ENCODE measurements around the gene UBASH3A.

Gene UBASH3A

DNA sequence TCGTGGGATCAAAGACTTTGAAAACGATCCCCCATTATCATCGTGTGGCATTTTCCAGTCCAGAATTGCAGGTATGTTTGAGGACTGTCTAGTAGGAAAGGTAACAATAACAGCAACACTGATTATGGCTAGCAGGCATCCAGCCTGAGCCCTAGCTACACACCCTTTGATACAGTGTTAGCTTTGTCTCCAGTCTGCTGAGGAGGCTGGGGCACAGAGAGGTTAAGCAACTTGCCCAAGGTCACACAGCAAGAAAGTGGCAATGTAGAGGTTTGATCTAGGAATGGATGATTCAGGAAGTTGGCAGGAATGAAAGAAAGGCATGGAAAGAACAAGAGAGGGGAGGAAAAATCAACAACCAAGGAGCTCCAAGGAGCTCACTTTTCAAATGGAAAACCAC lies 31.2 kb downstream of the UBASH3A start:
- Histone ChIP-seq H2BK120ac (ENCODE audit: insufficient read depth, low read length, poor library complexity) (no peak overlapping the region), H2BK12ac (ENCODE audit: low read length) (no peak overlapping the region), H3K18ac (ENCODE audit: low read length) (no peak overlapping the region), H3K79me1 (ENCODE audit: low read length) (no peaks in the 10 kb centered on the region), H3K4ac (ENCODE audit: low read depth, low read length) (no peak overlapping the region), H3K4me2 (ENCODE audit: low read length) (no peak overlapping the region), H3K4me3 (ENCODE audit: low read depth, low read length) (no peak overlapping the region), H3K9me3 (ENCODE audit: insufficient read depth, low read depth, low read length) (peaks cover 6% of the 10 kb centered on the region), H2BK5ac (ENCODE audit: low read depth, low read length, poor library complexity) (no peak overlapping the region), H2AFZ (ENCODE audit: insufficient read depth, low read length, poor library complexity) (no peak overlapping the region), H3K36me3 (ENCODE audit: control insufficient read depth in 1 of 2, insufficient read depth in 2 of 2, low read length in 2 of 2) (no peaks in the 10 kb centered on the region), H4K91ac (ENCODE audit: low read depth, low read length) (no peak overlapping the region), H3K27me3 (ENCODE audit: insufficient read depth, low read length) (no peaks in the 10 kb centered on the region), H3K14ac (ENCODE audit: low read length) (no peak overlapping the region), H3K79me2 (ENCODE audit: control insufficient read depth, insufficient read depth, low read length, poor library complexity) (no peaks in the 10 kb centered on the region), H3K23ac (ENCODE audit: low read length) (no peak overlapping the region), H4K12ac (ENCODE audit: low read depth, low read length) (no peak overlapping the region), H3K27ac (ENCODE audit: low read depth, low read length) (no peak overlapping the region), H3K9ac (ENCODE audit: low read length) (no peak overlapping the region), H3K4me1 (ENCODE audit: control insufficient read depth in 1 of 2, insufficient read depth in 2 of 2, low read length in 2 of 2) (no peaks in the 10 kb centered on the region), H4K8ac (ENCODE audit: low read depth, low read length) (no peak overlapping the region), H2AK5ac (ENCODE audit: low read length) (no peak overlapping the region)
- WGBS (ENCODE audit: extremely low coverage, insufficient coverage, insufficient read length): no CpG with 5 or more reads among the region's 3 CpGs
- DNase-seq: no peak

DNA sequence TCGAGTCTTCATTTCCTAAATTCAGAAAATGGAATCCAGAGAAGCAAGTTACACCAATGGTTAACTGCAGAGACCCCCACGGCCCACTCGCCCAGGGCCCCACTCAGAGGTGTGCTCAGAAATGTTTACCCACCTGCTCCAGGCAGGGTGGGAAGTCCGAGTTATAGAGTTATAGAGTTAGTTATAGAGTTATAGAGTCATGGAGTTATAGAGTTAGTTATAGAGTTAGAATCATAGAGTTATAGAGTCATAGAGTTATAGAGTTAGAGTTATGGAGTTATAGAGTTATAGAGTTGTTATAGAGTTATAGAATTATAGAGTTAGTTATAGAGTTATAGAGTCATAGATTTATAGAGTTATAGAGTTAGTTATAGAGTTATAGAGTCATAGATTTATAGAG lies 31.7 kb downstream of the UBASH3A start:
- Histone ChIP-seq H3K79me2 (ENCODE audit: control insufficient read depth, insufficient read depth, low read length, poor library complexity) (no peaks in the 10 kb centered on the region), H3K4me1 (ENCODE audit: control insufficient read depth in 1 of 2, insufficient read depth in 2 of 2, low read length in 2 of 2) (no peaks in the 10 kb centered on the region), H3K4me2 (ENCODE audit: low read length) (no peak overlapping the region), H3K9me3 (ENCODE audit: insufficient read depth, low read depth, low read length) (peaks cover 6% of the 10 kb centered on the region), H3K27me3 (ENCODE audit: insufficient read depth, low read length) (no peaks in the 10 kb centered on the region), H3K27ac (ENCODE audit: low read depth, low read length) (no peak overlapping the region), H2AK5ac (ENCODE audit: low read length) (no peak overlapping the region), H3K9ac (ENCODE audit: low read length) (no peak overlapping the region), H2BK120ac (ENCODE audit: insufficient read depth, low read length, poor library complexity) (no peak overlapping the region), H4K91ac (ENCODE audit: low read depth, low read length) (no peak overlapping the region), H3K23ac (ENCODE audit: low read length) (no peak overlapping the region), H4K8ac (ENCODE audit: low read depth, low read length) (no peak overlapping the region), H3K14ac (ENCODE audit: low read length) (no peak overlapping the region), H2BK12ac (ENCODE audit: low read length) (no peak overlapping the region), H3K4me3 (ENCODE audit: low read depth, low read length) (no peak overlapping the region), H3K36me3 (ENCODE audit: control insufficient read depth in 1 of 2, insufficient read depth in 2 of 2, low read length in 2 of 2) (no peaks in the 10 kb centered on the region), H2AFZ (ENCODE audit: insufficient read depth, low read length, poor library complexity) (no peak overlapping the region), H3K79me1 (ENCODE audit: low read length) (no peaks in the 10 kb centered on the region), H3K4ac (ENCODE audit: low read depth, low read length) (no peak overlapping the region), H2BK5ac (ENCODE audit: low read depth, low read length, poor library complexity) (no peak overlapping the region), H4K12ac (ENCODE audit: low read depth, low read length) (no peak overlapping the region), H3K18ac (ENCODE audit: low read length) (no peak overlapping the region)
- no CpG with 5 or more reads among the region's 4 CpGs for WGBS (ENCODE audit: extremely low coverage, insufficient coverage, insufficient read length)
- DNase-seq: no peak

- Histone ChIP-seq H3K79me2 (ENCODE audit: control insufficient read depth, insufficient read depth, low read length, poor library complexity) (no peaks in the 10 kb centered on the region), H3K79me1 (ENCODE audit: low read length) (no peaks in the 10 kb centered on the region), H3K4me1 (ENCODE audit: control insufficient read depth in 1 of 2, insufficient read depth in 2 of 2, low read length in 2 of 2) (no peaks in the 10 kb centered on the region), H3K4me2 (ENCODE audit: low read length) (no peak overlapping the region), H3K9me3 (ENCODE audit: insufficient read depth, low read depth, low read length) (peaks cover 6% of the 10 kb centered on the region), H3K27ac (ENCODE audit: low read depth, low read length) (no peak overlapping the region), H4K8ac (ENCODE audit: low read depth, low read length) (no peak overlapping the region), H3K36me3 (ENCODE audit: control insufficient read depth in 1 of 2, insufficient read depth in 2 of 2, low read length in 2 of 2) (no peaks in the 10 kb centered on the region), H2BK120ac (ENCODE audit: insufficient read depth, low read length, poor library complexity) (no peak overlapping the region), H2AK5ac (ENCODE audit: low read length) (no peak overlapping the region), H4K91ac (ENCODE audit: low read depth, low read length) (no peak overlapping the region), H3K9ac (ENCODE audit: low read length) (no peak overlapping the region), H3K4me3 (ENCODE audit: low read depth, low read length) (no peak overlapping the region), H3K27me3 (ENCODE audit: insufficient read depth, low read length) (no peaks in the 10 kb centered on the region), H3K14ac (ENCODE audit: low read length) (no peak overlapping the region), H4K12ac (ENCODE audit: low read depth, low read length) (no peak overlapping the region), H3K23ac (ENCODE audit: low read length) (no peak overlapping the region), H2BK5ac (ENCODE audit: low read depth, low read length, poor library complexity) (no peak overlapping the region), H2BK12ac (ENCODE audit: low read length) (no peak overlapping the region), H3K18ac (ENCODE audit: low read length) (no peak overlapping the region), H3K4ac (ENCODE audit: low read depth, low read length) (no peak overlapping the region), H2AFZ (ENCODE audit: insufficient read depth, low read length, poor library complexity) (no peak overlapping the region)
- no peak for DNase-seq
Measured at GRCh38 chr21:42435833-42436232, 32.1 kb downstream of the UBASH3A start.

GRCh38 chr21:42436914-42437313 lies 33.2 kb downstream of the UBASH3A start:
- Histone ChIP-seq H4K8ac (ENCODE audit: low read depth, low read length) (no peak overlapping the region), H3K79me1 (ENCODE audit: low read length) (no peaks in the 10 kb centered on the region), H4K91ac (ENCODE audit: low read depth, low read length) (no peak overlapping the region), H3K4me1 (ENCODE audit: control insufficient read depth in 1 of 2, insufficient read depth in 2 of 2, low read length in 2 of 2) (no peaks in the 10 kb centered on the region), H2AFZ (ENCODE audit: insufficient read depth, low read length, poor library complexity) (no peak overlapping the region), H3K9ac (ENCODE audit: low read length) (no peak overlapping the region), H3K18ac (ENCODE audit: low read length) (no peak overlapping the region), H4K12ac (ENCODE audit: low read depth, low read length) (no peak overlapping the region), H3K4me2 (ENCODE audit: low read length) (no peak overlapping the region), H2BK120ac (ENCODE audit: insufficient read depth, low read length, poor library complexity) (no peak overlapping the region), H3K4ac (ENCODE audit: low read depth, low read length) (no peak overlapping the region), H3K14ac (ENCODE audit: low read length) (no peak overlapping the region), H3K9me3 (ENCODE audit: insufficient read depth, low read depth, low read length) (peaks cover 6% of the 10 kb centered on the region), H3K79me2 (ENCODE audit: control insufficient read depth, insufficient read depth, low read length, poor library complexity) (no peaks in the 10 kb centered on the region), H2BK12ac (ENCODE audit: low read length) (no peak overlapping the region), H3K23ac (ENCODE audit: low read length) (no peak overlapping the region), H3K36me3 (ENCODE audit: control insufficient read depth in 1 of 2, insufficient read depth in 2 of 2, low read length in 2 of 2) (no peaks in the 10 kb centered on the region), H2BK5ac (ENCODE audit: low read depth, low read length, poor library complexity) (no peak overlapping the region), H3K27me3 (ENCODE audit: insufficient read depth, low read length) (no peaks in the 10 kb centered on the region), H2AK5ac (ENCODE audit: low read length) (no peak overlapping the region), H3K4me3 (ENCODE audit: low read depth, low read length) (no peak overlapping the region), H3K27ac (ENCODE audit: low read depth, low read length) (no peak overlapping the region)
- DNase-seq: no peak

DNA sequence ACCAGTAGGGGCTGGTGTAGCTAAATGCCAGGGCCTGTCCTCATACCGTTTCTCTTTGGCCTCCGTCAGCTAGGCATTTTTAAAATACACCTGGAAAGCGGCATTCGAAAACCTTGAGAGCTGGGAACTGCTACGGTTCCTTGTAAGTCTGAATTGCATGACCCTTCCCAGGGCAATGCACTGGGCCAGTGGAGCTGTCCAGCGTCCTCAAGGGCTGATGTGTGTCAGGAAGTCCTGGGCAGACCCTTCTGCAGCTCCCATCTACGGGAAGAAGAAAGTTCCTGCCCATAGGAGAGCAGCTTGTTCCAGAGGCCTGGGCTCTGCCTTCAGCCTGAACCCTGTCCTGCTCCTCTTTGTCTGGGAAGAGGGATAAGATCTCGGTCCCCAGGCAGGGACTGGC lies 34.1 kb downstream of the UBASH3A start:
- Histone ChIP-seq H4K91ac (ENCODE audit: low read depth, low read length) (no peak overlapping the region), H2BK120ac (ENCODE audit: insufficient read depth, low read length, poor library complexity) (no peak overlapping the region), H3K18ac (ENCODE audit: low read length) (no peak overlapping the region), H3K4me2 (ENCODE audit: low read length) (no peak overlapping the region), H3K23ac (ENCODE audit: low read length) (no peak overlapping the region), H2AFZ (ENCODE audit: insufficient read depth, low read length, poor library complexity) (no peak overlapping the region), H3K14ac (ENCODE audit: low read length) (no peak overlapping the region), H3K79me1 (ENCODE audit: low read length) (no peaks in the 10 kb centered on the region), H2BK5ac (ENCODE audit: low read depth, low read length, poor library complexity) (no peak overlapping the region), H3K4me1 (ENCODE audit: control insufficient read depth in 1 of 2, insufficient read depth in 2 of 2, low read length in 2 of 2) (no peaks in the 10 kb centered on the region), H4K8ac (ENCODE audit: low read depth, low read length) (no peak overlapping the region), H2AK5ac (ENCODE audit: low read length) (no peak overlapping the region), H3K79me2 (ENCODE audit: control insufficient read depth, insufficient read depth, low read length, poor library complexity) (no peaks in the 10 kb centered on the region), H2BK12ac (ENCODE audit: low read length) (no peak overlapping the region), H4K12ac (ENCODE audit: low read depth, low read length) (no peak overlapping the region), H3K9ac (ENCODE audit: low read length) (no peak overlapping the region), H3K27ac (ENCODE audit: low read depth, low read length) (no peak overlapping the region), H3K9me3 (ENCODE audit: insufficient read depth, low read depth, low read length) (peaks cover 6% of the 10 kb centered on the region), H3K36me3 (ENCODE audit: control insufficient read depth in 1 of 2, insufficient read depth in 2 of 2, low read length in 2 of 2) (no peaks in the 10 kb centered on the region), H3K4ac (ENCODE audit: low read depth, low read length) (no peak overlapping the region), H3K27me3 (ENCODE audit: insufficient read depth, low read length) (no peaks in the 10 kb centered on the region), H3K4me3 (ENCODE audit: low read depth, low read length) (no peak overlapping the region)
- DNase-seq: peak; percentile 38 to 57
- no CpG with 5 or more reads among the region's 8 CpGs for WGBS (ENCODE audit: extremely low coverage, insufficient coverage, insufficient read length)
